HG02759 (cell line): ENCODE results near the gene HTR7.
"Not testable (repeated sequence)": the region's sequence is repeated elsewhere in the genome, so short reads cannot be mapped to it uniquely, and the experiment has no call there.

Experiments used
- ATAC-seq: cut with Tn5 transposase; IDR thresholded peaks from one replicate; pipeline ENCODE4 v1.9.1; 2021; ENCODE audit warnings: mild to moderate bottlenecking, moderate library complexity; ENCODE audit not compliant: unreplicated experiment

The HTR7 gene

DNA sequence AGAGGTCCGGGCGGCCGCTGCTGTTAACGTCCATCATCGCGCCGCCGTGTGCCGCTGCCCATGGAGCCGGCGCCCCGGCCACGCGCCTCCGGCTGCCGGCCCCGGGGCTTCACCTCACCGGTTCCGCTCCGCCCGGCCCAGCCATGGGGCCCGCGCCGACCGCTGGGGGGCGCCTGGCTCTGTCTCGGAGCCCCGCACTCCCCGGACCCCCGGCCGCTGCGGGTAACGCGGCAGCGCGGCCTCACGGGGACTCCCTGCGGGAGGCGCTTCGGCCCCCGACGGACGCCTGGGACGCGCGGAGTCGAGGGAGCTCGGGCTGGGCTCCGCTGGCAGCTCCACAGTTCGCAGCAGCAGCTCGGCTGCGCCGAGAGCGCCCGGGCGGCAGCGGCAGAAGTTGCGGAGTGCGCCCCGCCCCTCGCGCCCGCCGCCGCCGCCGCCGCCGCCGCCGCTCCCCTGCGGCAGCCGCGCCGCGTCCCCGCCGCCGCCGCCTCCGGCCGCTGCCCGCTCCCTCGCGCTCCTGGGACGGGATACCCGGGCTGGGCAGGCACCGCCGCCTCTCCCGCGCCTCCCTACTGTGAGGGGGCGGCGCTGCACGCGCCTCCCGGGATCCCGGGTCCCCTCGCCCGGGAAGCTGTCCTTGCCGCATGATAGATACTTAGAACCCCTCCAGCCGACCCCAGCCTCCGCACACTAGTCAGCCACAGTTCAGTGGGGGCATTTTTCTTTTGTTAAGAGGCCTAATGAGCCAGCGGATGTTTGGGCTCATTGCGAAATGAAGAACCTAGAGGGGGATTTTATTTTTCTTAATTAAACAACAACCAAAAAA is at the start of gene HTR7:
TSS of gene HTR7 (minus strand) at position 405 of the 826 bp plus-strand sequence. CDS start at position 37, 368 bp downstream.
- ATAC-seq: peak; percentile 87

DNA sequence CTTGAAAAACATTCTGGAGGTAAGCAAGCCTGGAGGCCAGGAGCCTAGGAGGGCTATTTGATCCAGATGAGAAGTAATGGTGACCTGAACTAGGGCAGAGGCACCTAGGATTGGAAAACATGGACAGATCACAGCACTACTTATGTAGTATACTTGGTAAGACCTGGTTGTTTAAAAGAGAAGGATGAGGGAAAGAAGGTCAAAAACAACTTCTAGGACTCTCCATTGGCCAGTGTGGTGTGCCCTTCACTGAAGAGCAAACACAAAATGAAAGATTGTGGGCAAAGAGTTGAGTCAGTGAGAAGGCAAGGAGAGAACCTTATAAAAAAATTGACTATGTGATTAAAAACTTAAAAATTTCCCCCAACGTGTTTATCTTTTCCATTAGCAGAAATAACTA is 48.8 kb upstream of the HTR7 start:
- no peak for ATAC-seq

GRCh38 chr10:90905925-90906324 is 48.1 kb upstream of the HTR7 start:
- no peak for ATAC-seq

DNA sequence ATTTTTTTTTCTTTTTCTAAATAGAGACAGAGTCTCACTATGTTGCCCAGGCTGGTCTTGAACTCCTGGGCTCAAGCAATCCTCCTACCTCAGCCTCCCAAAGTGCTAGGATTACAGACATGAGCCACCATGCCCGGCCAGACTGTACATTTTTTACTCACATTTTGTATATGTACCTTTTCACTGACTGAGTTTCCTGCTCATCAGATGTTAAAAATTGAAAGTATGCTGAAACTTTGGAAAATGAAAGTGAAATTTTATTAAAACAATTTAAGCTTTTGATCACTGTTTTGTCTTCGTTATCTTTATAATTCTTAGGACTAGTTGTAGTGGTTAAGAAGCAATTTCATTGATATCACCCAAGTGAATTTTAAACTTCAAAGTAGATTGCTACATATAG is 39.1 kb upstream of the HTR7 start:
- ATAC-seq: not testable (repeated sequence)

DNA sequence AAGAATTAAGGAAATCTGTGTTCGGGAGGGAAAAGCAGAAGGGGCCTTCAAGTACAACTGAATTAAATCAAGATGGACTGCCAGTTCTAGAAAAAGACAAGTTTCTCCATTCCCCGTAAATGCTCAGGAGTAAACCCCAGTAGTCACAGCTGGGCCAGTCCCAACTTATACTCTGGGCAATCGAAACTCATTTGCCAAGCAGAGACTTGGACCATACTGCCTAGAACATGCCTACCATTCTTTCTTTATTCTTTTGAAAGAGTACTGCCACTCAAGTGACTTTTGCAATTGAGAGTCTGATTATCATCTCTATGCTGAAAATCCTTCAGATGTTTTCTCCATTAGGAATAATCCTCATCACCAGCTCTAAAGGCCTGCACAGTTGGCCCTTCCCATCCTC is 35.4 kb upstream of the HTR7 start:
- ATAC-seq: no peak

DNA sequence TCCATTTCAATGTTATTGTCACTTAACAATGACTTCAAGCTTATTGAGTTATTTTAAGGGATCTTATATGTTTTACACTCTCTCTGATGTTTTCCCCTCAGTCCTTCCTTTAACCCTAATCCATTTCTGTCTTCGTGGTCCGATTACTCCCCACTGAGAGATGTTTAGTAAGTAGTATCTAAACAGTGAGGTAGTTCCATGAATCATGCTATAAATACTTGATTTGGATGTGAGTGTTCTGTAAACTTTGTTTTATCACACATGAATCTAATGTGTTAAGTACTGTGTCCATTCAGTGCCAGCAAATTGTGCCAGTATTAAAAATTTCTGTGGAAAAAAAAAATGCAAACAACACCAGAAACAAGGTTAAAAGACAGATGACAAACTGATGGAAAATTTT is 32.5 kb upstream of the HTR7 start:
- ATAC-seq: no peak

GRCh38 chr10:90889636-90890035 is 31.8 kb upstream of the HTR7 start:
- ATAC-seq: no peak

DNA sequence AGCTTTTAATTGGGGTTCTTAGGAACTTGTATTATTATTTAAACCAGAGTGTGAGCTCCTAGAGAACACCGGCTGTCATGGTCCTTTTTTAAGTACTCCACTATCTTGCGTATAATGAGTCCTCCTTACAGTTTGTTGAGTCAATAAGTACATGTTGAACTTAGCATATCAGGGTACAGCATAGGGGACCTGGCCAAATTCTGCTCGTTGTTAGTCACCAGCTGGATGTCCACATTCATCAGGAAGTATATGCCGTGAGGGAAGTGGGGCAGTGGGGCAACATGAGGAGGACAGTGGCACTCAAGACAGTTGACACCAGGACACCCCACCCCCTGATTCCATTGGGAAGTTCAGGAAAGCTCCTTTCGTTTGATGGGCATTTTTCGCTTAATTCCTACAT is 30.5 kb upstream of the HTR7 start:
- ATAC-seq: no peak

DNA sequence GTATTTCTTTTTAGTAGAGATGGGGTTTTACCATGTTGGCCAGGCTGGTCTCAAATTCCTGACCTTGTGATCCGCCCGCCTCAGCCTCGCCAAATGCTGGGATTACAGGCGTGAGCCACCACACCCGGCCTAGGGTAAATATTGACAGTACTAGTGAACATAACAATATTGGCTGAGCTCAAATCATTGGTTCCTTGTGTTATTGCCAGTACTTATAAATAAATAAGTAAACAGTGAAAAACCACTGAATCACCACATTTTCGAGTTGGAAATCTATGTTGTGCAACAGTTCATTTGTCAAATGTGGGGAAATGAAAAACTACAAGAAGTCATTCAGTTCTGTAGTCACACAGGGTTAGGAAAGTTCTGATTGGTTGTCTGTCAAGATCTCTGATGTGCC is 29.7 kb upstream of the HTR7 start:
- no peak for ATAC-seq

- ATAC-seq: no peak
Measured at GRCh38 chr10:90885176-90885575, 27.3 kb upstream of the HTR7 start.

DNA sequence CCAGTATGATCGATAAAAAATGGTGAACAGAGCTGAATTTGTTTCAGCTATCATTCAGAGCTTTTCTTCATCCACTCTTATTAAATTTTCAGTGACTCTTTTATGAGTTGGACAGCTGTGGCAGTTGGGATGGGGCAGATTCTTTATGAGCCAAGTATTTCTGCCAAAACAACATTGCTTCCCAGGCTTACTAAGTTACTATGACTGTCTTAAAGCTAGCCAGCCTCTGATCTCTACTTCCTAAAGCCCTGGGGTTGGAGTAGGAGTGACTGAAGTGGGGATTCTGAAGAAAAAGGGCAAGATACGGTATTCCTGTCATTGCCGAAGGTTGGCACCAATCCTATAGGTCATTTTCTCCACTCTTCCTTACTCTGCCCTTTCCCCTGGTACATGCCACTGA is 26.6 kb upstream of the HTR7 start:
- no peak for ATAC-seq

DNA sequence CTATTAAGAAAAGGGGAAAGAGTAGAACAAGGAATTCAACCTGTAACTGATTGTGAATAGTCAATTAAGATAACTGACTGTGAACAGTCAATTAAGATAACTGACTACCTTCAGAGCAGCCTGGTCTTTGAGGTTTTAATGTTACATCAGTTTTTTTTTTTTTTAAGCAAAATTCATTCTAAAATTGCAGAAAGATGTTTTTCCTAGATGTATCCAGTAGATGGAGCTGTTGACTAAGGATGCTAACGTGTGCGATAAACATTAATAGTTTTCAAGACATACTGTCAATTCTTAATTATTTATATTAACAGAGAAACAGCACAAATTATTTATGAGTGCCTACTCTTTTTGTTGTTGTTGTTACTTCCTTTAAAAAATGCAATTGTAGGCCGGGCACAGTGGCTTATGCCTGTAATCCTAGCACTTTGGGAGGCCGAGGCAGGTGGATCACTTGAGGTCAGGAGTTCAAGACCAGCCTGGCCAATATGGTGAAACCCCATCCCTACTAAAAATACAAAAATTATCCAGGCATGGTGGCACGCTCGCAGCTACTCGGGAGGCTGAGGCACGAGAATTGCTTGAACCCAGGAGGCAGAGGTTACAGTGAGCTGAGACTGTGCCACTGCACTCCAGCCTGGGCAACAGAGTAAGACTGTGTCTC is 22.4 kb upstream of the HTR7 start:
- not testable (repeated sequence) for ATAC-seq

DNA sequence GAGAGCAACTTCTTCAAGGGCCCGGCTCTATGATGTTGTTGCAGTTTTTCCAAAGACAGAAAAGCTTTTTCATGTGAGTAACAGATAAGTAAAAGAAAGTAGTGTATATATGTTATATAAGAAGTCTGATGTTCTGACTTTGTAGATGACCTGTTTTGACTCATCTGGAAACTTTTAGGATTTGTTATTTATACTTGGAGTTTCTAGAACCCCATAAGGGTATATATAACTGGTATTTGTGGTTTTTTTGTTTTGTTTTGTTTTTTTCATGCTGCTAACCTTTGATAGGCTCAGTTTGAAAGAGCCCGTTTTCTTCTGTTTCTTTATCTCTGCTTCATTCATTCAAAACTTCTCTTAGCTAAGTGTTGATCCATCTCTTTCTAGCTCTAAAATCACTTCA is 21.2 kb upstream of the HTR7 start:
- ATAC-seq: no peak

- ATAC-seq: no peak
Measured at GRCh38 chr10:90872648-90873020, 14.8 kb upstream of the HTR7 start.

- ATAC-seq: peak; percentile 99
Measured at GRCh38 chr10:90871766-90872647, 14.2 kb upstream of the HTR7 start, which contains the start of gene RPP30. RPP30 (plus strand) TSS chr10:90871974; CDS start chr10:90871987, 13 bp downstream.

- ATAC-seq: peak; percentile 65
Measured at GRCh38 chr10:90871279-90871765, 13.5 kb upstream of the HTR7 start.

DNA sequence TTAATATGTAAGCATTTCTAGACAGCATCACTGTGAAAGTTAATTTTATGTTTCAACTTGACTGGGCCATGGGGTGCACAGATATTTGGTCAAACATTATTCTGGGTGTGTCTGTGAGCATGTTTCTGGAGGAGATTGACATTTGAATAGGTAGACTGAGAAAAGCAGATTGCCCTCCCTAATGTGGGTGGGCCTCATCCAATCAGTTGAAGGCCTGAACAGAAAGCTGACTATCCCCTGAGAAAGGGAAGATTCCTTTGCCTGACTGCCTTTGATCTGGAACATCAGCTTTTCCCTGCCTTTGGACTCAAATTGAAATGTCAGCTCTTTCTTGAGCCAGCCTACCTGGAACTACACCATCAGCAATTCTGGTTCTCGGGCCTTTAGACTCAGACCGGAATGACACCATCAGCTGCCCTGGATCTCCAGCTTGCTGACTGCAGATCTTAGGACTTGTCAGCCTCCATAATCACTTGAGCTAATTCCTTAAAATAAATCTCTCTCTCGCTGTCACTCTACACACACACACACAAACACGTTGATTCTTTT is 8.3 kb upstream of the HTR7 start:
- no peak for ATAC-seq

- no peak for ATAC-seq
Measured at GRCh38 chr10:90865401-90865800, 7.6 kb upstream of the HTR7 start.

GRCh38 chr10:90862908-90863514 is 5.2 kb upstream of the HTR7 start:
- no peak for ATAC-seq

DNA sequence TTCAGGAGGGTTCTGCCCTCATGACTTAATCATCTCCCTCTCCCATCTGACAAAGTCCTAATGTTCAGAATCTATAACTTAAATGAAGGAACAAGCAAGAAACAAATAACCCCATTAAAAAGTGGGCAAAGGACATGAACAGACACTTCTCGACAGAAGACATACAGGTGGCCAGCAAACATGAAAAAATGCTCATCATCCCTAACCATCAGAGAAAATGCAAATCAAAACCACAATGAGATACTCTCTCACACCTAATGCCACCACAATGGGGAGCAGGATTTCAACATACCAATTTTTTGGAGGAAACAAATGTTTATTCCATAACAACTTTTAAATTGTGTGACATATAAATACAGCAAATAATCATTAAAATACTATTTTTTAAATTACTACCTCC is 3.0 kb upstream of the HTR7 start:
- no peak for ATAC-seq
